ENCODE results near the gene KRTAP10-6. TPM values are rescaled to one million over a fixed set of nuclear protein-coding genes. Genes with fewer than 3 reads are reported as not detected.

Gene KRTAP10-6
- polyA plus RNA-seq, 2 of the 4 experiments (the other 2 are of a cell fraction): not detected

DNA sequence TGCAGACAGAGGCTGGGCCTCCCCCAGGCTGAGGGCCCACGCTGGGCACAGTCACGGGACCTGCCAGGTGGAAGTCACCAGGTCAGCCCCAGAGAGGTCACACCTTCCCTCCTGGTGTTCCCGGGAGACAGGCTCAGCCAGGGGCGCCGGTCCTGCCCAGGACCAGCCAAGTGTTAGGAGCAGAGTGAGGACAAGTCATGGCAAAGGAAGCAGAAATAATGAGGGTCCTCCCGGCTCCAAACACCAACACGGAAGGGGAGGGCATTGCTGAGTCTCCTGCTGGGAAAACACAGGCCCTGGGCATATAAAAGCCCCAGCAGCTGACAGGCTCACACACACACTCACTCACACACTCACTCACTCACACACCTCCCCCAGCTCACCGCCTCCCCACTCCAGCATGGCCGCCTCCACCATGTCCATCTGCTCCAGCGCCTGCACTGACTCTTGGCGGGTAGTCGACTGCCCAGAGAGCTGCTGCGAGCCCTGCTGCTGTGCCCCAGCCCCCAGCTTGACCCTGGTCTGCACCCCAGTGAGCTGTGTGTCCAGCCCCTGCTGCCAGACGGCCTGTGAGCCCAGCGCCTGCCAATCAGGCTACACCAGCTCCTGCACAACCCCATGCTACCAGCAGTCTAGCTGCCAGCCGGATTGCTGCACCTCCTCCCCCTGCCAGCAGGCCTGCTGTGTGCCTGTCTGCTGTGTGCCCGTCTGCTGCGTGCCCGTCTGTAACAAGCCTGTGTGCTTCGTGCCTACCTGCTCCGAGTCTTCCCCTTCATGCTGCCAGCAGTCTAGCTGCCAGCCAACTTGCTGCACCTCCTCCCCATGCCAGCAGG is 44.9 kb upstream of the KRTAP10-6 start, which contains the start of gene KRTAP10-10:
Gene KRTAP10-10, plus strand, starts transcription at position 339 of the 833 bp plus-strand sequence. Its CDS starts 62 bp downstream, at position 401.
- FAIRE-seq: no peak
- peaks cover 3% of the 10 kb centered on the region; the same call in 2 of the 3 replicates for H3K9me3 ChIP-seq
- no peak; a peak in 1 of 6 replicates for ATAC-seq
- ChIA-PET POLR2A (no interaction called here), CTCF (interaction anchor here (1.2 kb wide), 1 partner anchor 16 kb away, joined by 3 read pairs; no protein-coding TSS in a partner anchor)
- TF ChIP-seq EP300 (IDR thresholded peaks at IDR 0.05) (no peak), EHMT2 (IDR thresholded peaks at IDR 0.05; ENCODE audit: low read depth) (no peak)
- no peak for DNase-seq (ENCODE audit: low read depth in 1 of 2, low spot score in 1 of 2)
- no peak within 1 kb of the TSS for H3K27ac ChIP-seq
- WGBS (ENCODE audit: missing lambda C conversion rate): 52% methylated on average over 11 of the region's 21 CpGs
- no peak within 1 kb of the TSS for H3K4me2 ChIP-seq
- no peak within 1 kb of the TSS for H3K4me3 ChIP-seq
- no peaks in the 10 kb centered on the region for H3K4me1 ChIP-seq

DNA sequence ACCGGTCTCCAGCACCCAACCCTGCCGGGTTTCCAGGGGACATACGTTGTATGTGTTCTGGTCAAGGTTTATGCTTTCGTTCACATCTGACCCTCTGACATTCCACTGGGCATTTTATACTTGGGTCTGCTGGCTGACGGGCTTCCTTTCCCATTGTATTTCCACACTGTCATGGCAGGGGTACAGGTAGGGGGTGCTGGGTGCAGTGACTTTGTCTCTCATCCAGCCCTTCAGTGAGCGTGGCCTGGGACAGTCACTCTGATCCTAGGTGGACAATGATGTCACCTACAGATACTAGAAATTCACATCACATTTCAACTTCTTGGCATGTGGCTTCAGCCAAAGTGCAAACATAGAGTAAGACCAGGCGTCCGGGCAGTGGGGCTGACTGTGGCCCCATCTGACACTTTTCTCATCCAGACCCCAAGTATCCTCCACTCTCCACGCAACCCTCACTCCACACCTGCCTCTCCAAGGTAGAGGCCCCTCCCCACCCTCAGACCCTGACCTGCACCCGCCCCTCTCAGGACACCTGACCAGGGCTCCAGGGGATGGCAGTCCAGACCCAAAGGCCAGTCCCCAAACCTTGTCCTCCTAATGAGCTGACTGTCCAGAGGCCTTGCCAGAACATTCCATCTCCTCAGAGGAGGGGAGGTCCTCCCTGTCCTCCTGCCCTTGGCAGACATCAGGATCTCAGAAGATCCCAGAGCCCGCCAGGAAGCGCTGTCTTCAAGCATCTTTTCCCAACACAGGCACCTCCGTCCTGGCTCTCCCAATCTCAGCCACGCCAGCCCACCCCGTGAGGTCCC is 44.1 kb upstream of the KRTAP10-6 start:
- ATAC-seq: no peak

DNA sequence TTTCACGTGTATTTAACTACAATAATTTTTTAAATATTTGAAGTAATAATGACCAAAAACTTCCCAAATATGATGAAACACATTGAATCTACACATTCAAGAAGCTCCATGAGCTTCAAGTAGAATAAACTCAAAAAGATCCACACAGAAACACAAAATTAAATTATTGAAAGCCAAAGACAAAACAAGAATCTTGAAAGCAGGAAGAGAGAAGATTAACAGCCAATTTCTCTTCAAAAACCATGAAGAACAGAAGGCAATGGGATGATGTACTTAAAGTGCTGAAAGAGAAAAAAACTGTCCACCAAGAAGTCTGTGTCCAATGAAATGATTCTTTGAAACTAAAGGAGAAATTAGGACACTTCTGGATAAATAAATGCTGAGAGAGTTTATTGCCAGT is 39.8 kb upstream of the KRTAP10-6 start:
- TF ChIP-seq SMC3 (IDR thresholded peaks at IDR 0.05) (no peak), HOXB5 (CRISPR knock-in tag; IDR thresholded peaks at IDR 0.05) (no peak)
- H3K4me1 ChIP-seq: no peaks in the 10 kb centered on the region
- H3K9me3 ChIP-seq: peaks cover 6% of the 10 kb centered on the region; the same call in 2 of the 3 replicates
- WGBS (ENCODE audit: missing lambda C conversion rate): 0% methylated on average over 1 of the region's 1 CpG
- H3K4me3 ChIP-seq: no peak overlapping the region
- H3K27ac ChIP-seq: no peak overlapping the region
- ChIA-PET POLR2A (interaction anchor here (0.6 kb wide), 1 partner anchor 133 kb away, joined by 3 read pairs; no protein-coding TSS in a partner anchor), CTCF (no interaction called here)
- FAIRE-seq: no peak
- no peak overlapping the region for H3K4me2 ChIP-seq
- no peak for ATAC-seq
- no peak for DNase-seq (ENCODE audit: low read depth in 1 of 2, low spot score in 1 of 2)

More for the DNA sequence above, 44.1 kb upstream of the KRTAP10-6 start:
- no peak for DNase-seq (ENCODE audit: low read depth in 1 of 2, low spot score in 1 of 2)
- FAIRE-seq: no peak
- TF ChIP-seq FOSB (CRISPR knock-in tag; IDR thresholded peaks at IDR 0.05): no peak
- Histone ChIP-seq H3K4me1 (no peaks in the 10 kb centered on the region), H3K27ac (no peak overlapping the region), H3K9me3 (peaks cover 9% of the 10 kb centered on the region; the same call in 2 of the 3 replicates), H3K4me2 (no peak overlapping the region), H3K4me3 (no peak overlapping the region)
- CTCF ChIA-PET: interaction anchor here (1.2 kb wide), 1 partner anchor 15 kb away, joined by 3 read pairs; no protein-coding TSS in a partner anchor
- POLR2A ChIA-PET: no interaction called here
- 47% methylated on average over 9 of the region's 15 CpGs for WGBS (ENCODE audit: missing lambda C conversion rate)

DNA sequence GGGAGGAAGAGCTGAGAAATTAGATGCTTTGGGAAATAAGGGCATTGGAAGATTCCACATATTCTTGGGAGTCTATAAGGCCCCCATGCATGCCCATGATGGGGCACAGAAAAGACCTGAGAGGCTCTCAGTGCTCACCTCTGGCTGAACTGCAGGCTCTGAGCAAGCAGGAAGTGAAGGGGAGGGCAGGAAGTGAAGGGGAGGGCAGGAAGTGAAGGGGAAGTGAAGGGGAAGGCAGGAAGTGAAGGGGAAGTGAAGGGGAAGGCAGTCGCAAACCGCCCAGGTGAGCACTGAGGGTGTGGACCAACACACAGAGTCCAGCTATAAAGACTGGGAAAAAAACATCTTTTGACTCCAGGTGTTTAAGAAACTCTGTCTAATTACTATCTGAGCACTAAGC is 38.1 kb upstream of the KRTAP10-6 start:
- Histone ChIP-seq H3K27ac (no peak overlapping the region), H3K4me1 (no peaks in the 10 kb centered on the region), H3K4me2 (no peak overlapping the region), H3K4me3 (no peak overlapping the region), H3K9me3 (peaks cover 6% of the 10 kb centered on the region; the same call in 2 of the 3 replicates)
- FAIRE-seq (no peak), ATAC-seq (no peak), DNase-seq (ENCODE audit: low read depth in 1 of 2, low spot score in 1 of 2) (no peak)
- CTCF ChIA-PET: no interaction called here
- no peak for TF ChIP-seq GATA3 (IDR thresholded peaks at IDR 0.05; ENCODE audit: borderline replicate concordance)
- TF ChIP-seq ZNF302 (CRISPR knock-in tag; IDR thresholded peaks at IDR 0.05): no peak
- no peak for TF ChIP-seq RAD21 (conservative IDR thresholded peaks at IDR 0.05 in 1 of 2, IDR thresholded peaks at IDR 0.05 in 1 of 2)
- no peak for TF ChIP-seq CBX8 (IDR thresholded peaks at IDR 0.05)
- no peak for TF ChIP-seq SREBF2 (IDR thresholded peaks at IDR 0.05)
- TF ChIP-seq NPAS2 (CRISPR knock-in tag; IDR thresholded peaks at IDR 0.05; ENCODE audit: borderline replicate concordance): no peak
- no peak for TF ChIP-seq CHD2 (IDR thresholded peaks at IDR 0.05; ENCODE audit: low read length, partially characterized antibody)
- TF ChIP-seq ZFP36 (IDR thresholded peaks at IDR 0.05; ENCODE audit: borderline replicate concordance, partially characterized antibody): no peak
- no peak for TF ChIP-seq FOXS1 (CRISPR knock-in tag; IDR thresholded peaks at IDR 0.05)
- TF ChIP-seq HOXA7 (CRISPR knock-in tag; IDR thresholded peaks at IDR 0.05): no peak
- no peak for TF ChIP-seq RCOR1 (IDR thresholded peaks at IDR 0.05; ENCODE audit: low read depth, low read length)
- 89% methylated on average over 2 of the region's 2 CpGs for WGBS (ENCODE audit: missing lambda C conversion rate)
- POLR2A ChIA-PET: no interaction called here
